ENCODE results near the gene GBA2.
A peak's percentile ranks its signal among the peaks of the same experiment; 100 is the strongest.

The GBA2 gene

DNA sequence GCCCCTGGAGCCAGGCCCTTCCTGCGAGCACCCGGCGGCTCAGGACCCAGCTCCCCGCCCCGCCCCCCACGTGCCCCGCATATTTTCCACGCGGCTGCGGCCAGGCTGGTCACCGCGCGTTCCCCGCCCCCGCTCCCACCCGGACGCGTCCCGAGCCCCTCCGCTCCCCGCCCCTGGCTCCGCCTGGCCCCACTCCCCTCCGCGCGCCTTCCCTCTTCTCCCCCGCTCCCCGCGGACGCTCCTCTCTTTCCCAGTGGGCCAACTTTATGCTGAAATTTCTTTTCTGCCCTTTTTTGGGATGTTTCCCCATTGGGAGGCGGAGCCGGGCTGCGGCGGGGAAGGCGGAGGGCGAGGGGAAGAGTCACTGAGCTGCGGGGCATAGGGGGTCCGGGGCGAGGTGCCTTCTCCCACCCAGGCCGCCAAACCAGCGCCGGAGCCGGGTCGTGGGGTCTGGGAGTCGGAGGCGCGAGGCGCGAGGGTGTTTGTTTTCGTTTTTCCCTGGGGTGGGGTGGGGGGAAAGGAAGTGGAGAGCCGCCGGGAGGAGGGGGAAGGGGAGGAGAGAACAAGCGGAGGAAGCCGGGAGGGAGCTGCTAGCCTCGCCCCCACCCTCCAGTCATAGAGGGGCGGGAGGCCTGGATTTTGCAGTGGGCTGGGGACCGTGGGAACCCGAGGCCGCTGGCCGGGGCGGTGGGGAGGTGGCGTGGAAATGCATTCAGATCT lies 58.3 kb downstream of the GBA2 start:
- peak; percentile 14 for DNase-seq

- no peak for DNase-seq
Measured at GRCh38 chr9:35690294-35690613, 58.8 kb downstream of the GBA2 start.

DNA sequence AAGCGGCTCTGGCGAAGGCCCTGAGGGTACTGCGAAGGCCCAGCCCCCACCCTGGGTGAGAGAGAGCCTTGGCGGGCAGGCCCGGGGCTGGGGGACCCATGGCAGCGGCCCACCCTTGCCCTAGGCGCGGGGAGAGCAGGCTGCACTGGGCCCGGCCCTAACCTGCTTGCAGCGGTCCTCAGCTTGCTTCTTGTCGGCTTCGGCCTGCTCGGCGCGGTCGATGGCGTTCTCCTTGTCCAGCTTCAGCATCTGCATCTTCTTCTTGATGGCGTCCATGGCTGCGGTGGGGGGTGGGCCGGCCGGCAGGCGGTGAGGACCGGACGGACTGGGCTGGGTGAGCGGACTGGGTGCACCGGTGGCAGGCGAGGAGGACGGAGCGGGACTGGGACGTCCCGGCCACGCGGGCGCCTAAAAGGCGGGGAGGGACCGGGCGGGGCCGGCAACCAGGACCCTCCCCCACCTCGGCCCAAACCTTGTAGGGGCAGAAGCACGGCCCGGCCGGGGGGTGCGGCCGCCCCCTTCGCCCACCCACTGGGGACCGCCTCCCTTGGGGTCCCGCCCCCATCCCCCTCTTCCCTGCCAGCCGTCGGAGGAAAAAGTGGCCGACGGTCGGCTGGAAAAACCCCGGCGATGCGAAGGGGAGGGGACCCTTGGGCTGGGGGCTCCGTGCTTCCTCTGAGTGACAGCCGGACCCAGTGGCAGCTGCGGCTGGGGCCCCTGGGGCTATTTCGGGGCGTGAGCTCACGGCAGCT lies 59.3 kb downstream of the GBA2 start, which contains the start of gene TPM2:
Gene TPM2, minus strand, starts transcription at position 384 of the 752 bp plus-strand sequence. Its CDS starts 108 bp downstream, at position 276.
- DNase-seq: no peak

DNA sequence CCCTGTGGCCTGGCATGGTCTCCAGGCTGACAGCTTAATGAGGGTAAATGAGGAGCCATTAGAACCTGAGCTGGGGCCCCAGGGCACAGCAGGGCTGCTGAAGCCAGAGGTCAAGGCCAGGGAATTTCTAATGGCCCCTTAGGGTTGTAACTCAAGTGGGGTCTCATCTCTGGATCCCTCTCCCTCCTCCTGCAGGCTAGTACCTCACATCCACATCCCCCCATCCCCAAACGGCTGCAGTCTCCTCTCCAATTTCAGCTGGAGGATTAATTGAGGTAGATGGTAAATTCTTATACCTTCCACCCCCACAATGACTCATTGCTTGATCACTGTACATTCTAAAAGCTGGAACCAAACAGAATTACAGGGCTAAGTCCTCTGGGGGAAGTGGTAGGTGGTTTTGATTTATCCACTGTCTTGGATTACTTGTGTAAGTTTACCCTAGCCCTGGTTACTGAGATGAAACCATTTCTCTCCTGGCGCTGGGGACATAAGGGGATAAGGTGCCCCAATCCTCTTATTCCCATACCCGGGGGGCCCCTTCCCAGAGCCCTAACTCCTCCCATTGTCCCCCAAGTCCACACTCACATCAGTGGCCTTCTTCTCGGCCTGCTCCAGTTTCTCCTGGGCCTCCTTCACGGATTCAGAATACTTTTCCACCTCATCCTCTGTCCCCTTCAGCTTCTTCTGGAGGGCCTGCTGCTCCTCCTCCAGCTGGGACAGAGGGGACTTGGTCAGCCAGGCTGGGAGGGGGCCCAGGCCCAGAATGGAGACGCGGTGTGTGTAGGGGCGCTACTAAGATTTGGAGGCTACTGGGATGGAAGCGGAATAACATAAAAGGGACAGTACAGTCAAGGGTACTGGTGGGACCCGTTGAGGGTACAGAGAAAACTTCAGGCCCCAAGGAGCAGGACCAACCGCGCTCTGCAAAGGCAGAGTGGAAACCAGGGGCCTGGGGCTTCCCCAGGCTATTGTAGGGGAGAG lies 60.2 kb downstream of the GBA2 start:
- no peak for DNase-seq

DNA sequence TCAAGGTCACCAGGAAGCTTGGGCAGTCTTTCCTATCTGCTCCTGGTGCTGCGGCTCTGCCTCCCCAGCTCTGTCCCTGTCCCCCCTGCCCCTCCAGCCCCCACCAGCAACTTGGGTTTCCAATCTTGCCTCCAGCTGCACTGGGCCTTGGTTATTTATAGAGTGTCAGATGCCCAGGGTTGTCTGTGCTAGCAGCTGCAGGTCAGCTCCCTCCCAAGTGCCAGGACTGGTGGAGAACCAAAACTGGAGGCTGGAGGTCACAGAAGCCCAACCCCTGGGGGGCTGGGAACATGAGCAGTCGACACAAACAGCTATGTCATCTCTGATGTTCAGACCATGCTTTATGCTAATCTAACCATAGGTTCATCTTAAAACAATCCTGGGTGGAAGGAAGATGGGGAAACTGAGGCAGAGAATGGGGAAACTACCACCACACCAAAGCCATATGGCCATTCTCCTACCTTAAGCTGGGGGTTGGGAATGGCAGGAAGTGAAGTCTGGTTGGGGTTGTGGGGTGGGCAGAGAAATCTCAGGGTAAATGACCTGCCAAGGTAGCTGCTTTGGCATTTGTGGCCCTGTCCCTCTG lies 61.0 kb downstream of the GBA2 start:
- no peak for DNase-seq

GRCh38 chr9:35687306-35687705 lies 61.7 kb downstream of the GBA2 start:
- no peak for DNase-seq

All from effector CD8-positive, alpha-beta T cell (primary cell).